Measurements from ENCODE around the gene SPSB1.

DNA sequence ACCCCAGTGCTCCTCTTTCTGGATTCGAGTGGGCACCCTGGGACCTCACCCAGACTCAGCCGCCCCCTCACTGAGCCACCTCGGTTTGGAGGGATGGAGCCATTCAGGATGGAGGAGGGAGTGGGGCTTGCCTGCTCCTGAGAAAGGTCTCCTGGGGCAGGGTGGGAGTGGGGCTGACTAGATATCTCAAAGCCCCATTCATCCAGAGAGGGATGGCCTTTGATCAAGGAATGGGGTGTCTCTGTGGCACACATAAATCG, 10.1 kb upstream of the SPSB1 start:
- TF ChIP-seq, protein P1, sequence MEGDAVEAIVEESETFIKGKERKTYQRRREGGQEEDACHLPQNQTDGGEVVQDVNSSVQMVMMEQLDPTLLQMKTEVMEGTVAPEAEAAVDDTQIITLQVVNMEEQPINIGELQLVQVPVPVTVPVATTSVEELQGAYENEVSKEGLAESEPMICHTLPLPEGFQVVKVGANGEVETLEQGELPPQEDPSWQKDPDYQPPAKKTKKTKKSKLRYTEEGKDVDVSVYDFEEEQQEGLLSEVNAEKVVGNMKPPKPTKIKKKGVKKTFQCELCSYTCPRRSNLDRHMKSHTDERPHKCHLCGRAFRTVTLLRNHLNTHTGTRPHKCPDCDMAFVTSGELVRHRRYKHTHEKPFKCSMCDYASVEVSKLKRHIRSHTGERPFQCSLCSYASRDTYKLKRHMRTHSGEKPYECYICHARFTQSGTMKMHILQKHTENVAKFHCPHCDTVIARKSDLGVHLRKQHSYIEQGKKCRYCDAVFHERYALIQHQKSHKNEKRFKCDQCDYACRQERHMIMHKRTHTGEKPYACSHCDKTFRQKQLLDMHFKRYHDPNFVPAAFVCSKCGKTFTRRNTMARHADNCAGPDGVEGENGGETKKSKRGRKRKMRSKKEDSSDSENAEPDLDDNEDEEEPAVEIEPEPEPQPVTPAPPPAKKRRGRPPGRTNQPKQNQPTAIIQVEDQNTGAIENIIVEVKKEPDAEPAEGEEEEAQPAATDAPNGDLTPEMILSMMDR (conservative IDR thresholded peaks at IDR 0.05) = no peak
- no peak for TF ChIP-seq EZH2 (IDR thresholded peaks at IDR 0.05; ENCODE audit: low read depth)
